ENCODE results near the gene TMEM132C.

DNA sequence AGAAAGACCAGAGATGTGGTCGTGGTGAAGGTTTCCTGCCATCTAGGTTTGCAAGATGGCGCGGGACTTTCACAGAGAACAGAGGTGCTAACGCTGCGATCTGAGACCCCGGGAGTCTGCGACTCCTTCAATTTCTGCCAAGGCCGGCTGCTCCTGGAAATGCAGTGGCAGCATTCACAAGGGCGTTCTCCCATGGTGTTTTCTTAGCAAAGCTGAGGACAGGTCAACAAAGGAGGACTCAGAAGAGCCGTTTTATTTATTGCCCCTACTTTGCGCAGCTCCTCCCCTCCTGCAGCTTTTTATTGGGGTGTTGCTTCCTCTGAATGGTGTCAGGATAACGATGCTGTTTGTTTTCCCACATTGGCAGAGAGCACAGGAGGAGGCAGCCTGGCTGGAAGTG lies 86.3 kb downstream of the TMEM132C start:
- TF ChIP-seq, protein P1, sequence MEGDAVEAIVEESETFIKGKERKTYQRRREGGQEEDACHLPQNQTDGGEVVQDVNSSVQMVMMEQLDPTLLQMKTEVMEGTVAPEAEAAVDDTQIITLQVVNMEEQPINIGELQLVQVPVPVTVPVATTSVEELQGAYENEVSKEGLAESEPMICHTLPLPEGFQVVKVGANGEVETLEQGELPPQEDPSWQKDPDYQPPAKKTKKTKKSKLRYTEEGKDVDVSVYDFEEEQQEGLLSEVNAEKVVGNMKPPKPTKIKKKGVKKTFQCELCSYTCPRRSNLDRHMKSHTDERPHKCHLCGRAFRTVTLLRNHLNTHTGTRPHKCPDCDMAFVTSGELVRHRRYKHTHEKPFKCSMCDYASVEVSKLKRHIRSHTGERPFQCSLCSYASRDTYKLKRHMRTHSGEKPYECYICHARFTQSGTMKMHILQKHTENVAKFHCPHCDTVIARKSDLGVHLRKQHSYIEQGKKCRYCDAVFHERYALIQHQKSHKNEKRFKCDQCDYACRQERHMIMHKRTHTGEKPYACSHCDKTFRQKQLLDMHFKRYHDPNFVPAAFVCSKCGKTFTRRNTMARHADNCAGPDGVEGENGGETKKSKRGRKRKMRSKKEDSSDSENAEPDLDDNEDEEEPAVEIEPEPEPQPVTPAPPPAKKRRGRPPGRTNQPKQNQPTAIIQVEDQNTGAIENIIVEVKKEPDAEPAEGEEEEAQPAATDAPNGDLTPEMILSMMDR (IDR thresholded peaks at IDR 0.05), result no peak
- TF ChIP-seq MXI1 (IDR thresholded peaks at IDR 0.05; ENCODE audit: low read depth, low read length), result no peak
- TF ChIP-seq, protein P2, sequence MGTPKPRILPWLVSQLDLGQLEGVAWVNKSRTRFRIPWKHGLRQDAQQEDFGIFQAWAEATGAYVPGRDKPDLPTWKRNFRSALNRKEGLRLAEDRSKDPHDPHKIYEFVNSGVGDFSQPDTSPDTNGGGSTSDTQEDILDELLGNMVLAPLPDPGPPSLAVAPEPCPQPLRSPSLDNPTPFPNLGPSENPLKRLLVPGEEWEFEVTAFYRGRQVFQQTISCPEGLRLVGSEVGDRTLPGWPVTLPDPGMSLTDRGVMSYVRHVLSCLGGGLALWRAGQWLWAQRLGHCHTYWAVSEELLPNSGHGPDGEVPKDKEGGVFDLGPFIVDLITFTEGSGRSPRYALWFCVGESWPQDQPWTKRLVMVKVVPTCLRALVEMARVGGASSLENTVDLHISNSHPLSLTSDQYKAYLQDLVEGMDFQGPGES (IDR thresholded peaks at IDR 0.05; ENCODE audit: low read depth, low read length), result no peak
- no peak for TF ChIP-seq TCF12 (IDR thresholded peaks at IDR 0.05)
- TF ChIP-seq, protein P3, sequence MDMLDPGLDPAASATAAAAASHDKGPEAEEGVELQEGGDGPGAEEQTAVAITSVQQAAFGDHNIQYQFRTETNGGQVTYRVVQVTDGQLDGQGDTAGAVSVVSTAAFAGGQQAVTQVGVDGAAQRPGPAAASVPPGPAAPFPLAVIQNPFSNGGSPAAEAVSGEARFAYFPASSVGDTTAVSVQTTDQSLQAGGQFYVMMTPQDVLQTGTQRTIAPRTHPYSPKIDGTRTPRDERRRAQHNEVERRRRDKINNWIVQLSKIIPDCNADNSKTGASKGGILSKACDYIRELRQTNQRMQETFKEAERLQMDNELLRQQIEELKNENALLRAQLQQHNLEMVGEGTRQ (IDR thresholded peaks at IDR 0.05; ENCODE audit: borderline replicate concordance, low read depth, low read length), result no peak
- no peak for TF ChIP-seq SIN3A (IDR thresholded peaks at IDR 0.05; ENCODE audit: borderline replicate concordance, low read depth, low read length)

Measured in SK-N-SH (cell line).